ENCODE results near the gene TMEM203.
"Not testable (repeated sequence)": the region's sequence is repeated elsewhere in the genome, so short reads cannot be mapped to it uniquely, and the experiment has no call there.

The TMEM203 gene

DNA sequence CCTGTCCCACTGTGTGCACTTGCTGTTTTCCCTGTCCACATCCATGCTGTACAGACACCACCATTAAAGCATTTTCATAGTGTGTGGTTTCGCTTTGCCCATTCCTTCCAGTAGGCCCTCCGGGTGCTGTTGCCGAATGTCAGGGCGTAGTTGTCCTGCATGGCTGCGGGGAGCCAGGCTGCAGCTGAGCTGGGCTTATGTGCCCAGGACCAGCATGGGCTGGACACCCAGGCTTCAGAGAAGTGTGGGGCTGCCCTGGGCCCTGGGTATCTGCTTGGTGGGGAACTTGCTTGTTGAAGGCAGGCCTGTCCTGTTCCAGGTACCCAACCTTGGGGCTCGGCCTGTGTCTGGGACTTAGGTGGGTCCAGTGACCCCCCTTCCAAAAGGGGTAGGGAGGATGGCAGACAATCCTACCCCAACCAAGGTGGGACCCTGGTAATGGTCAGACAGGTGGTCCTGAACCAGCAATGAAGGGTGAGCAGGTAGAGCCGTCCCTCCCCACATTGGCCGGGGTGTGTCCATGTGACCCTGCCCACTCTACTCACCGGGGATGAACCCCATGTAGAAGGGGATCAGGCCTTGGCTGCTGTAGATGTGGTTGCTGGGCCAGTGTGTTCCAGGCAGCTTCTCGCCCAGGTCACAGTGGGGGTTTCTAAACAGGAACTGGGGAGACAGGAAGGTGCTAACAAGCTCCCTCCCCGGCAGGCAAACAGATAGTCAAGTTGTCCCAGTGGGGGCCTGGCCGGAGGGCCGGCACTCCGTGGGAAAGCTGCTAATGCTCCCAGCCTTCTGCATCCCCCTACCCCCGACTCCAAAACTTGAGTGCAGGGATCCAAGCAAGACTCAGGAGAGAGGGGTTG lies 38.4 kb upstream of the TMEM203 start:
- H3K4me3 ChIP-seq (ENCODE audit: low read length) = no peak overlapping the region
- peak; percentile 36 for DNase-seq (ENCODE audit: low read depth)
- TF ChIP-seq, protein P1, sequence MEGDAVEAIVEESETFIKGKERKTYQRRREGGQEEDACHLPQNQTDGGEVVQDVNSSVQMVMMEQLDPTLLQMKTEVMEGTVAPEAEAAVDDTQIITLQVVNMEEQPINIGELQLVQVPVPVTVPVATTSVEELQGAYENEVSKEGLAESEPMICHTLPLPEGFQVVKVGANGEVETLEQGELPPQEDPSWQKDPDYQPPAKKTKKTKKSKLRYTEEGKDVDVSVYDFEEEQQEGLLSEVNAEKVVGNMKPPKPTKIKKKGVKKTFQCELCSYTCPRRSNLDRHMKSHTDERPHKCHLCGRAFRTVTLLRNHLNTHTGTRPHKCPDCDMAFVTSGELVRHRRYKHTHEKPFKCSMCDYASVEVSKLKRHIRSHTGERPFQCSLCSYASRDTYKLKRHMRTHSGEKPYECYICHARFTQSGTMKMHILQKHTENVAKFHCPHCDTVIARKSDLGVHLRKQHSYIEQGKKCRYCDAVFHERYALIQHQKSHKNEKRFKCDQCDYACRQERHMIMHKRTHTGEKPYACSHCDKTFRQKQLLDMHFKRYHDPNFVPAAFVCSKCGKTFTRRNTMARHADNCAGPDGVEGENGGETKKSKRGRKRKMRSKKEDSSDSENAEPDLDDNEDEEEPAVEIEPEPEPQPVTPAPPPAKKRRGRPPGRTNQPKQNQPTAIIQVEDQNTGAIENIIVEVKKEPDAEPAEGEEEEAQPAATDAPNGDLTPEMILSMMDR (IDR thresholded peaks at IDR 0.05; ENCODE audit: insufficient read depth, low read depth, low read length, missing control alignments) = peak; percentile 13

DNA sequence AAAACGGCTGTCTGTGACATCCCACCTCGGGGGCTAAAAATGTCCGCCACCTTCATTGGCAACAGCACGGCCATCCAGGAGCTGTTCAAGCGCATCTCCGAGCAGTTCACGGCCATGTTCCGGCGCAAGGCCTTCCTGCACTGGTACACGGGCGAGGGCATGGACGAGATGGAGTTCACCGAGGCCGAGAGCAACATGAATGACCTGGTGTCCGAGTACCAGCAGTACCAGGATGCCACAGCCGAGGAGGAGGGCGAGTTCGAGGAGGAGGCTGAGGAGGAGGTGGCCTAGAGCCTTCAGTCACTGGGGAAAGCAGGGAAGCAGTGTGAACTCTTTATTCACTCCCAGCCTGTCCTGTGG lies 37.8 kb upstream of the TMEM203 start:
- peak overlapping the region; percentile 76 for H3K4me3 ChIP-seq (ENCODE audit: low read length)

DNA sequence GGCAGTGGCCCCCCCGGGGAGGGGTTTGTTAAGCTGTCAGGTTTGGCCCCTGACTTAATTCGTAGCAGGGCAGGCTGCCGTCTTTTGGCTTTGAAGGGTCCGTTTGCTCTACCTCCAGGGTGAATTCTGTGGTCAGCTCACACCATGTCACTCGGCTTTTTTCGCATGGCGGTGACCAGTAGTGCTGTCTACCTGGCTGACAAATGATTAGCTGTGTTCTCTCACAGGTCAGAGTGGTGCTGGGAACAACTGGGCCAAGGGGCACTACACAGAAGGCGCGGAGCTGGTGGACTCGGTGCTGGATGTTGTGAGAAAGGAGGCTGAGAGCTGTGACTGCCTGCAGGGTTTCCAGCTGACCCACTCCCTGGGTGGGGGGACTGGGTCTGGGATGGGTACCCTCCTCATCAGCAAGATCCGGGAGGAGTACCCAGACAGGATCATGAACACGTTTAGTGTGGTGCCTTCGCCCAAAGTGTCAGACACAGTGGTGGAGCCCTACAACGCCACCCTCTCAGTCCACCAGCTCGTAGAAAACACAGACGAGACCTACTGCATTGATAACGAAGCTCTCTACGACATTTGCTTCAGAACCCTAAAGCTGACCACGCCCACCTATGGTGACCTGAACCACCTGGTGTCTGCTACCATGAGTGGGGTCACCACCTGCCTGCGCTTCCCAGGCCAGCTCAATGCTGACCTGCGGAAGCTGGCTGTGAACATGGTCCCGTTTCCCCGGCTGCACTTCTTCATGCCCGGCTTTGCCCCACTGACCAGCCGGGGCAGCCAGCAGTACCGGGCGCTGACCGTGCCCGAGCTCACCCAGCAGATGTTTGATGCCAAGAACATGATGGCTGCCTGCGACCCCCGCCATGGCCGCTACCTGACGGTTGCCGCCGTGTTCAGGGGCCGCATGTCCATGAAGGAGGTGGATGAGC lies 37.1 kb upstream of the TMEM203 start:
- peak overlapping the region; percentile 76 for H3K4me3 ChIP-seq (ENCODE audit: low read length)
- TF ChIP-seq, protein P1 (IDR thresholded peaks at IDR 0.05; ENCODE audit: insufficient read depth, low read depth, low read length, missing control alignments) = no peak
- no peak for DNase-seq (ENCODE audit: low read depth)

More for the DNA sequence above, 37.8 kb upstream of the TMEM203 start:
- DNase-seq (ENCODE audit: low read depth) = not testable (repeated sequence)

DNA sequence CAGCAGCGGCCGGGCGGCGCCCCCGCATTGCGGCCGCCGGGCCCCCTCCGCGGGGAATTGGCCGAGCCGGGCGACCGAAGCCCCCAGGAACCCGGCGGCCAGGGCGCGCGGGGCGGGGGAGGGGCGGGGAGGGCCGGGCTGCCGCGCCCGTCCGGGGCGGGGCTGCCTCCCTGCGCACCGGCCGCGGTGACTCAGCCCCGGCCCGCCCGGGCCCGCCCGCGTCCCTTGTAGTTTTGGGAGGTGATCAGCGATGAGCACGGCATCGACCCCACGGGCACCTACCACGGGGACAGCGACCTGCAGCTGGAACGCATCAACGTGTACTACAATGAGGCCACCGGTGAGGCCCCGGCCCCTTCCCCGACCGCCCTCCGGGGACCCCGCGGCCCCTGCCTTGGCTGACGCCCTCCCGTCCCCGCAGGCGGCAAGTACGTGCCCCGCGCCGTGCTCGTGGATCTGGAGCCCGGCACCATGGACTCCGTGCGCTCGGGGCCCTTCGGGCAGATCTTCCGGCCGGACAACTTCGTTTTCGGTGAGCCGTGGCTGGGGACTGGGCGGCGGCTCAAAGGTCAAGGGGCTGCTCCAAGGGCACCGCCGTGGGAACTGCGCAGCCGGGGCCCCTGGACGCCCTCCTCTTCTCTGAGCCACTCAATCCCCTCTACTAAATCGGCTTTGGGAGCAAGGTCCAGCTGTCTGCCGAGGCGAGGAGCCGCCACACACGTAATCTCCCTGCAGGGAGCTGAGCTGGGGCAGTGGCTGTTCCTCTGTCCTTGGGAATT lies 36.2 kb upstream of the TMEM203 start:
- TF ChIP-seq, protein P1 (IDR thresholded peaks at IDR 0.05; ENCODE audit: insufficient read depth, low read depth, low read length, missing control alignments) = no peak
- peak overlapping the region; percentile 76 for H3K4me3 ChIP-seq (ENCODE audit: low read length)
- DNase-seq (ENCODE audit: low read depth) = peak; percentile 80

DNA sequence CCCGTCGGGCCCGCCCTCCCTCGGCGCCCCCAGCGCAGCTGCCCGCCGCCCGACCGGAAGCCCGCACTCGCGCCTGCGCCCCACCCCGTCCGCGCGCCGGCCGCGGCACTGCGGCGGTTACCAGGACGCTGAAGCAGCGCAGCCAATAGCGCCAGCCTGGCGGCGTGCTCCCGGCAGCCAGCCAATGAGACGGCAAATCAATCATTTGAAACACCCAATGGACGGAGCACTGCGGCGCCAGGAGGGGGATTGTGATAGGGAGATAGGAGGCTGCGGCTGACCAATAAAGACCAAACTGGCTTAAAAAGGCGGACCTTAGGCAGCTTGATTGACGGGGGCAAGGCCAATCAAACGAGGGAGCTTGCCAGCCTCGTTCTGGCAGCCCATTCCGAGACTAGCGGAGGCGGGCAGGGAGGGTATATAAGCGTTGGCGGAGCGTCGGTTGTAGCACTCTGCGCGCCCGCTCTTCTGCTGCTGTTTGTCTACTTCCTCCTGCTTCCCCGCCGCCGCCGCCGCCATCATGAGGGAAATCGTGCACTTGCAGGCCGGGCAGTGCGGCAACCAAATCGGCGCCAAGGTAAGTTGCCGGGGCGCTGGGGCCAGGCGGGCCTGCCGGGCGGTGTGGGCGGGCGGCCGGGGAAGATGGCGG lies 35.5 kb upstream of the TMEM203 start, which contains the start of gene TUBB4B:
Gene TUBB4B, plus strand, starts transcription at position 447 of the 649 bp plus-strand sequence. Its CDS starts 74 bp downstream, at position 521.
- peak; percentile 100 for DNase-seq (ENCODE audit: low read depth)
- peak within 1 kb of the TSS; percentile 76 for H3K4me3 ChIP-seq (ENCODE audit: low read length)
- TF ChIP-seq, protein P1 (IDR thresholded peaks at IDR 0.05; ENCODE audit: insufficient read depth, low read depth, low read length, missing control alignments) = no peak

DNA sequence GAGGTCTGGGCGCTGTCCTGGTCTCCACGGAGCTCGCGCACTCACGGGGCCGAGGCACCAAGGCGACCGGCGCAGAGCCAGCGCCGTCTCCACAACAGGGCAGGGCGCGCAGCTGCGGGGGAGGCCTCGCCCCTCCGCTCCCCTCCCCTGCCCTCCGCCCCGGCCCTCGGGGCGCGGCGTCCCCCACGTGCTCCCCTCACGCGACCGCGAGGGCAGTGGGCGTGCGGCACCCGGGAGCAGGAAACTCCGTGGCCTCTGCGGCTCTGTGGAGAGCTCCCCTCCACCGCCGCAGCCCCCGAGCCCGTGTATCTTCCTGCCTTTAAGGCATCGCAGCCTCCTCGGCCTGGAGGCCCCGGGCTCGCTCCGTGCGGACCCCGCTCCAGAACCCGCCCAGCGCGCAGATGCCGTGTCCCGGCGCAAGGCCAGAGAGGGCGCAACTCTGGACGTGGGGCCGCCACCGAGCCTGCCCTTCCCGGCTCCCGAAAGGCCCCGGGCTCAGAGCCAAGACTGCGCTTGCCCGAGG lies 34.9 kb upstream of the TMEM203 start:
- peak; percentile 65 for DNase-seq (ENCODE audit: low read depth)
- H3K4me3 ChIP-seq (ENCODE audit: low read length) = peak overlapping the region; percentile 65
- TF ChIP-seq, protein P1 (IDR thresholded peaks at IDR 0.05; ENCODE audit: insufficient read depth, low read depth, low read length, missing control alignments) = no peak

DNA sequence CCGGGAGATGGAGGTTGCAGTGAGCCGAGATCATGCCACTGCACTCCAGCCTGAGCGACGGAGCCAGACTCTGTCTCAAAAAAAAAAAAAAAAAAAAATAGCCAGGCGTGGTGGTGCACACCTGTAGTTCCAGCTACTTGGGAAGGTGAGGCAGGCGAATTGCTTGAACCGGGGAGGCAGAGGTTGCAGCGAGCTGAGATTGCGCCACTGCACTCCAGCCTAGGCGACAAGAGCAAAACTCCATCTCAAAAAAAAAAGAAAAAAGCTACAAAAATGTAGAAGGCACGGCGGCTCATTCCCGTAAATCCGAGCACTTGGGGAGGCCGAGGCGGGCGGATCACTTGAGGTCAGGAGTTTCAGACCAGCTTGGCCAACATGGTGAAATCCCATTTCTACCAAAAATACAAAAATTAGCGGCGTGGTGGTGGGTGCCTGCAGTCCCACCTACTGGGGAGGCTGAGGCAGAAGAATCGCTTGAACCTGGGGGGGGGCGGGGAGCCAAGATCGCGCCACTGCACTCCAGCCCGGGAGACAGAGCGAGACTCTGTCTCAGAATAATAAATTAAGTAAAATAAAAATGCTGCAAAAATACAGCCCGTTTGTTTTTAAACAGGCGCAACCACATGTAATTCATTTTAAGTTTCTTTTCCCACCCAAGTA lies 34.2 kb upstream of the TMEM203 start:
- not testable (repeated sequence) for DNase-seq (ENCODE audit: low read depth)
- H3K4me3 ChIP-seq (ENCODE audit: low read length) = peak overlapping the region; percentile 65
